H1 (cell line): ENCODE data around the gene ARMC5. TPM values are rescaled to one million over a fixed set of nuclear protein-coding genes. Genes with fewer than 3 reads are reported as not detected.

Source experiments
- CTCF ChIA-PET: fragments of 300-600 bp; sonication (Branson Sonifier 250); formaldehyde crosslinking; loops from one replicate; lab custom pipeline; 2021; ENCODE audit not compliant: partially characterized antibody; lab: Charles Lee
- POLR2A ChIA-PET: fragments of 300-600 bp; sonication (Branson Sonifier 250); formaldehyde crosslinking; loops from one replicate; lab custom pipeline; 2021; ENCODE audit warnings: inconsistent platforms; ENCODE audit not compliant: partially characterized antibody; lab: Charles Lee
- DNase-seq, 2 experiments: peaks; one replicate each; pipeline versions ENCODE4 v3.0.0 to v3.0.0-alpha.2; 2010 to 2022; ENCODE audit warnings: low spot score in 2 of 2, low read depth in 1 of 2, mixed read lengths in 1 of 2
- FAIRE-seq: peaks from 2 replicates; lab custom pipeline; 2011; peaks lifted over from hg19 to GRCh38; lab: Jason Lieb, UNC
- H2AFZ ChIP-seq: 2 replicates; pipeline ENCODE4 v1.8.1; 2012; ENCODE audit warnings: low read length, inconsistent platforms
- H2AK5ac ChIP-seq: 2 replicates; pipeline ENCODE4 v1.6.1; 2013; ENCODE audit warnings: low read depth, low read length
- H2BK120ac ChIP-seq: replicated peaks from 2 replicates; pipeline ENCODE3; 2013; ENCODE audit warnings: low read depth, low read length, inconsistent platforms
- H2BK12ac ChIP-seq: 2 replicates; pipeline ENCODE4 v1.6.1; 2013; ENCODE audit warnings: low read depth, low read length
- H2BK15ac ChIP-seq: 2 replicates; pipeline ENCODE4 v1.6.1; 2013; ENCODE audit warnings: low read length
- H2BK20ac ChIP-seq: 2 replicates; pipeline ENCODE4 v1.6.1; 2013; ENCODE audit warnings: low read length
- H2BK5ac ChIP-seq: 2 replicates; pipeline ENCODE4 v1.6.1; 2013; ENCODE audit warnings: low read depth, low read length
- H3K14ac ChIP-seq: 2 replicates; pipeline ENCODE4 v1.6.1; 2013; ENCODE audit warnings: inconsistent platforms; ENCODE audit not compliant: insufficient read length
- H3K18ac ChIP-seq: 2 replicates; pipeline ENCODE4 v1.6.1; 2013; ENCODE audit warnings: low read length; ENCODE audit errors: extremely low read depth
- H3K23ac ChIP-seq: 2 replicates; pipeline ENCODE4 v1.6.1; 2013; ENCODE audit warnings: inconsistent platforms; ENCODE audit not compliant: insufficient read length
- H3K23me2 ChIP-seq: 2 replicates; pipeline ENCODE4 v1.6.1; 2013; ENCODE audit warnings: low read depth, low read length
- H3K27ac ChIP-seq: 2 replicates; pipeline ENCODE4 v1.6.1; 2011; ENCODE audit warnings: low read depth, low read length, inconsistent platforms
- H3K27me3 ChIP-seq, 4 experiments: replicated peaks in 1 of 4; 1 replicate in 1 of 4; 2 replicates in 3 of 4; pipeline versions ENCODE4 v1.6.1 to v1.8.1; 2011 to 2013; ENCODE audit warnings: low read length in 3 of 4, mild to moderate bottlenecking in 3 of 4, inconsistent platforms in 2 of 4, mixed read lengths in 2 of 4, moderate library complexity in 1 of 4; ENCODE audit not compliant: control insufficient read depth in 3 of 4, insufficient read depth in 3 of 4; ENCODE audit errors: extremely low read depth in 1 of 4
- H3K36me3 ChIP-seq, 4 experiments: 2 replicates each; pipeline versions ENCODE4 v1.6.1 to v1.8.1; 2011 to 2013; ENCODE audit warnings: mild to moderate bottlenecking in 4 of 4, low read length in 3 of 4, moderate library complexity in 2 of 4, control low read depth in 1 of 4, inconsistent platforms in 1 of 4; ENCODE audit not compliant: insufficient read depth in 4 of 4, control insufficient read depth in 2 of 4
- H3K4ac ChIP-seq: replicated peaks from 2 replicates; pipeline ENCODE3; 2013; ENCODE audit warnings: low read length, low read depth, mixed read lengths, inconsistent platforms; ENCODE audit not compliant: insufficient read length
- H3K4me1 ChIP-seq, 4 experiments: replicated peaks in 1 of 4; 1 replicate in 1 of 4; 2 replicates in 3 of 4; pipeline versions ENCODE4 v1.6.1 to v1.8.1; 2011 to 2013; ENCODE audit warnings: low read length in 3 of 4, inconsistent platforms in 2 of 4, mixed read lengths in 1 of 4; ENCODE audit not compliant: insufficient read depth in 4 of 4, control insufficient read depth in 3 of 4
- H3K4me2 ChIP-seq, 2 experiments: 2 replicates each; pipeline versions ENCODE4 v1.6.1 to v1.8.1; 2011 to 2013; ENCODE audit warnings: low read depth in 2 of 2, low read length in 2 of 2, control low read depth in 1 of 2, inconsistent platforms in 1 of 2, mild to moderate bottlenecking in 1 of 2; ENCODE audit not compliant: insufficient read depth in 1 of 2
- H3K4me3 ChIP-seq, 4 experiments: fragments of 200-600, 300-600 bp in 1 of 4; sonication (generic), shearing (Covaris generic), sonication (Bioruptor Twin) in 1 of 4; 2 replicates each; pipeline versions ENCODE4 v1.5.1 to v1.8.1; 2011 to 2016; ENCODE audit warnings: low read length in 4 of 4, low read depth in 3 of 4, control low read depth in 2 of 4, inconsistent platforms in 2 of 4, mild to moderate bottlenecking in 2 of 4, mixed read lengths in 1 of 4, moderate library complexity in 1 of 4; ENCODE audit not compliant: insufficient read depth in 2 of 4; ENCODE audit errors: extremely low read depth in 1 of 4
- H3K56ac ChIP-seq: replicated peaks from 2 replicates; pipeline ENCODE3; 2013; ENCODE audit warnings: low read depth, mild to moderate bottlenecking, mixed read lengths, low read length, inconsistent platforms; ENCODE audit not compliant: insufficient read length
- H3K79me1 ChIP-seq: 2 replicates; pipeline ENCODE4 v1.6.1; 2013; ENCODE audit warnings: low read depth, low read length, control low read depth
- H3K79me2 ChIP-seq, 2 experiments: 2 replicates each; pipeline versions ENCODE4 v1.6.1 to v1.8.1; 2012 to 2013; ENCODE audit warnings: low read length in 2 of 2, mild to moderate bottlenecking in 2 of 2, inconsistent platforms in 1 of 2; ENCODE audit not compliant: insufficient read depth in 2 of 2, control insufficient read depth in 1 of 2
- H3K9ac ChIP-seq, 4 experiments: replicated peaks in 1 of 4; 1 replicate in 1 of 4; 2 replicates in 3 of 4; pipeline versions ENCODE4 v1.6.1 to v1.8.1; 2011 to 2013; ENCODE audit warnings: low read depth in 3 of 4, low read length in 3 of 4, control low read depth in 2 of 4, mild to moderate bottlenecking in 2 of 4, moderate library complexity in 2 of 4, inconsistent platforms in 1 of 4; ENCODE audit errors: extremely low read depth in 1 of 4
- H3K9me3 ChIP-seq, 2 experiments: 2 replicates each; pipeline versions ENCODE4 v1.6.1 to v1.8.1; 2012 to 2013; ENCODE audit warnings: mild to moderate bottlenecking in 2 of 2, moderate library complexity in 2 of 2, control low read depth in 1 of 2, inconsistent platforms in 1 of 2, low read depth in 1 of 2, low read length in 1 of 2, mixed read lengths in 1 of 2; ENCODE audit not compliant: insufficient read depth in 2 of 2
- H4K20me1 ChIP-seq, 2 experiments: replicated peaks in 1 of 2; 2 replicates each; pipeline versions ENCODE3 to v1.8.1; 2011 to 2013; ENCODE audit warnings: inconsistent platforms in 2 of 2, low read length in 2 of 2, mild to moderate bottlenecking in 1 of 2; ENCODE audit not compliant: insufficient read depth in 2 of 2, control insufficient read depth in 1 of 2
- H4K5ac ChIP-seq: 2 replicates; pipeline ENCODE4 v1.6.1; 2013; ENCODE audit warnings: low read length, low read depth, mixed read lengths, inconsistent platforms; ENCODE audit not compliant: insufficient read length
- H4K8ac ChIP-seq: 2 replicates; pipeline ENCODE4 v1.8.0; 2013; ENCODE audit warnings: mild to moderate bottlenecking, moderate library complexity, low read length, inconsistent platforms; ENCODE audit not compliant: insufficient read depth; ENCODE audit errors: extremely low read depth
- H4K91ac ChIP-seq: replicated peaks from 2 replicates; pipeline ENCODE3; 2013; ENCODE audit warnings: low read length, mixed read lengths, inconsistent platforms; ENCODE audit not compliant: insufficient read length
- BCL11A ChIP-seq, 2 experiments: IDR thresholded peaks; one replicate each; pipeline ENCODE4 v1.6.1; 2011; ENCODE audit warnings: low read depth in 2 of 2, low read length in 2 of 2, mild to moderate bottlenecking in 2 of 2
- CEBPB ChIP-seq: IDR thresholded peaks from 2 replicates; pipeline ENCODE4 v1.6.1; 2012; ENCODE audit warnings: low read depth, low read length
- GTF2F1 ChIP-seq: IDR thresholded peaks from 2 replicates; pipeline ENCODE4 v1.6.1; 2012; ENCODE audit warnings: low read depth, low read length, improper control_type of control experiment, borderline replicate concordance
- JUND ChIP-seq: IDR thresholded peaks from 2 replicates; pipeline ENCODE4 v1.6.1; 2011; ENCODE audit warnings: mild to moderate bottlenecking, improper control_type of control experiment, low read length
- NANOG ChIP-seq: IDR thresholded peaks from 2 replicates; pipeline ENCODE4 v1.6.1; 2011; ENCODE audit warnings: low read length, low read depth, mild to moderate bottlenecking, inconsistent platforms; ENCODE audit not compliant: insufficient read depth, poor library complexity, severe bottlenecking
- RBBP5 ChIP-seq: IDR thresholded peaks from 2 replicates; pipeline ENCODE4 v1.7.1; 2012; ENCODE audit warnings: low read depth, mild to moderate bottlenecking, inconsistent platforms, low read length, moderate library complexity, borderline replicate concordance
- SIRT6 ChIP-seq: IDR thresholded peaks from one replicate; pipeline ENCODE4 v1.7.1; 2012; ENCODE audit warnings: low read length, inconsistent platforms
- SP2 ChIP-seq: IDR thresholded peaks from 2 replicates; pipeline ENCODE4 v1.6.1; 2012; ENCODE audit warnings: mild to moderate bottlenecking, low read length, inconsistent platforms
- TAF1 ChIP-seq: IDR thresholded peaks from 2 replicates; pipeline ENCODE4 v1.6.1; 2011; ENCODE audit warnings: mild to moderate bottlenecking, low read depth, low read length
- WGBS, 2 experiments: shearing (Covaris generic) in 1 of 2; methylation state at CpG; one replicate each; pipeline versions ENCODE4 v1.1.6 to v1.1.7; 2013 to 2015; ENCODE audit warnings: low lambda C conversion rate in 2 of 2, mixed read lengths in 2 of 2, inconsistent platforms in 1 of 2, low coverage in 1 of 2, missing lambda C conversion rate in 1 of 2; ENCODE audit not compliant: insufficient replicate concordance in 2 of 2, insufficient coverage in 1 of 2, insufficient read length in 1 of 2; ENCODE audit errors: extremely low coverage in 1 of 2, missing lambda C conversion rate in 1 of 2; 5-methylcytosine and 5-hydroxymethylcytosine counted together
- polyA plus RNA-seq, 7 experiments: library from polyadenylated mRNA; depleted of rRNA in 3 of 7; stranded (reverse) in 5 of 7; unstranded in 2 of 7; fragments of >200 nt in 5 of 7; fragments of 200-250 nt in 2 of 7; gene quantifications; 1 replicate in 5 of 7; 2 replicates in 1 of 7; 4 replicates in 1 of 7; pipeline versions ENCODE4 v1.2.1 to v1.2.3, GENCODE V29; 2011 to 2013; ENCODE audit warnings: missing spikeins in 2 of 7, mixed read lengths in 2 of 7
- total RNA-seq: library from RNA; stranded (reverse); fragmentation: NEBNext Ultra II Directional; extraction: Animal tissue kit (Norgen Biotek cat#: 25700); gene quantifications from 2 replicates; pipeline ENCODE4 v1.2.1, GENCODE V29; 2021
- TF ChIP-seq, protein P1 (sequence below): IDR thresholded peaks from 2 replicates; pipeline ENCODE4 v1.6.1; 2012; ENCODE audit warnings: inconsistent platforms

Gene ARMC5
- total and polyA plus RNA-seq, 2 of the 8 experiments (the other 6 are each of a cell fraction or from before 2014, with no cell fraction given), result 7.8 to 8.7 TPM

GRCh38 chr16:31420037-31420436 lies 39.3 kb upstream of the ARMC5 start:
- Histone ChIP-seq H3K4me3 (no peak overlapping the region), H3K4me2 (no peak overlapping the region), H4K91ac (no peak overlapping the region), H2BK15ac (no peak overlapping the region), H3K79me2 (no peaks in the 10 kb centered on the region), H3K14ac (no peak overlapping the region), H4K8ac (no peak overlapping the region), H3K23me2 (no peaks in the 10 kb centered on the region; the same call in 1 of the 2 replicates), H3K18ac (no peak overlapping the region), H4K20me1 (no peaks in the 10 kb centered on the region), H3K4me1 (no peaks in the 10 kb centered on the region), H2AK5ac (no peak overlapping the region), H3K9me3 (no peaks in the 10 kb centered on the region), H3K9ac (no peak overlapping the region), H3K23ac (no peak overlapping the region), H2BK120ac (no peak overlapping the region), H2BK5ac (no peak overlapping the region), H4K5ac (no peak overlapping the region), H3K56ac (no peak overlapping the region), H3K27me3 (no peaks in the 10 kb centered on the region; a peak in 5 of 7 replicates), H3K4ac (no peak overlapping the region), H3K79me1 (no peaks in the 10 kb centered on the region), H2BK12ac (no peak overlapping the region), H3K36me3 (no peaks in the 10 kb centered on the region), H2AFZ (no peak overlapping the region), H3K27ac (no peak overlapping the region), H2BK20ac (no peak overlapping the region)
- ChIA-PET POLR2A (no interaction called here), CTCF (interaction anchor here (0.9 to 1.7 kb wide), 3 partner anchors 10 to 40 kb away, joined by 3 to 9 read pairs (median 5); no protein-coding TSS in a partner anchor)
- WGBS, 2 experiments, result 85% methylated on average over 3 of the region's 3 CpGs; no CpG with 5 or more reads in 1 of the 2 experiments
- DNase-seq (no peak), FAIRE-seq (no peak)
- no peak for TF ChIP-seq RBBP5
- no peak for TF ChIP-seq SIRT6
- no peak for TF ChIP-seq NANOG
- no peak for TF ChIP-seq BCL11A (IDR thresholded peaks at IDR 0.05; ENCODE audit: low read depth in 2 of 2, low read length in 2 of 2)
- TF ChIP-seq CEBPB, result no peak
- TF ChIP-seq JUND, result no peak
- no peak for TF ChIP-seq GTF2F1
- TF ChIP-seq, protein P1, sequence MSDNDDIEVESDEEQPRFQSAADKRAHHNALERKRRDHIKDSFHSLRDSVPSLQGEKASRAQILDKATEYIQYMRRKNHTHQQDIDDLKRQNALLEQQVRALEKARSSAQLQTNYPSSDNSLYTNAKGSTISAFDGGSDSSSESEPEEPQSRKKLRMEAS, result no peak
- no peak for TF ChIP-seq SP2
- no peak for TF ChIP-seq TAF1
